DLD1 (cell line): Measurements from ENCODE around the gene LILRB2.
"Not testable (repeated sequence)": the region's sequence is repeated elsewhere in the genome, so short reads cannot be mapped to it uniquely, and the experiment has no call there.

Source experiments
- in situ Hi-C: cut with HindIII; loops from 2 replicates; pipeline ENCODE4 v1.10.0; 2017; ENCODE audit warnings: low sequenced_read_pairs

The LILRB2 gene

DNA sequence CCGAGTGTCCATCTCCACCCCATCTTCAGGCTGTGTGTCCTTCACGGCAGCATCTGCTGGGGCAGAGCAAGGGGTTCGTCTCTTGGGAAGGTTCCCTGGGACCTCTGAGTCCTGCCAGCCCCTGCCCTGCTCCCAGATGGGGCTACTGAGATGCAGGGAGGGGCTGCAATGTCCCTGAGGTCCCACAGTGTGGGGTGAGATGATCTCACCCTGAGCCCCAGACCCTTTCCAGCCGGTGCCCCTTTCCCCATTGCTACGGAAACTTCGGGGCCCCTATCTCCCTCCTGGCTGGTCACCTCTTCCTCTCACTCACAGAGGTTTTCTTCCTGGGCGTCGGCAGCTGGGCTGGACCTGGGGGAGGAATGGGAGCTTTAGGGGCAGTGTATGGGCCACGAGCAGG lies 5.0 kb downstream of the LILRB2 start:
- in situ Hi-C loops = no loop called here

- in situ Hi-C loops = not testable (repeated sequence)
These were observed 6.4 kb downstream of the LILRB2 start for GRCh38 chr19:54274516-54274915.

GRCh38 chr19:54273821-54274220 lies 7.1 kb downstream of the LILRB2 start:
- in situ Hi-C loops = no loop called here

GRCh38 chr19:54272181-54272580 lies 8.7 kb downstream of the LILRB2 start:
- in situ Hi-C loops = not testable (repeated sequence)

DNA sequence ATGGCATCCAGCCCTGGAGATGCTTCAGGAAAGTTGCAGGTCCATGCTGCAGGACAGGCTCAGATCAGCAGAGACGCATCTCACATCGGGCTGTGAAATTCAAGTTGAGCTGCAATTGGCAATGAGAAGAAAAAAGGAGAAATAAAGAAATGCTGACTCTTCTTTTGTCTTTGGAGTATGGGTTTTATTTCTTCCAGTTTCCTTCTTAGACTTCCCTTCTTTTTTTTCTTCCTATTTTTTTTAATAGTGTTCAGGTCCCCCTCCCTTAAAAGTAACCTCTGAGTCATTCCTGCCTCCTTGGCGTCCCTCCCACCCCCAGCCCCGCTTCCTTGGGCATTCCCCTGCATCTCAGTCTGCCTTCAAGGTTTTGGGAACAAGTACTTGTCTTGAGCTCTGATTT lies 9.3 kb downstream of the LILRB2 start:
- in situ Hi-C loops = not testable (repeated sequence)

GRCh38 chr19:54271106-54271505 lies 9.8 kb downstream of the LILRB2 start:
- in situ Hi-C loops = no loop called here

DNA sequence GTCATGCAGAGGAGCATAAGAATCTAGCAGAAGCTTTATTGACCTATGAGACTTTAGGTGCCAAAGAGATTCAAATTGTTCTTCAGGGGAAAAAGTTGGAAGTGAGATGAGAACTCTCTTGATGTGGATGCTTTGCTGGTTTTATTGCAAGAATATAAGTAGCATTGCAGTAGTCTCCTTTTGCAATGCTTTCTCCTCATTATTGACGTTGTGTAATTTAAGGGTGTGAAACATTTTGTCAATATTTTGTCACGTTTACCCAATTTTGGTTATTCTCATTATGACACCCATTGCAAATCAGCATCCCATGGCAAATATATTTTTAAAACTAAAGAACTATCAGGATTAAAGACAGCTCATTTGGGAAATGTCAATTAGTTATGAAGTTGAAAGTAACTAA lies 12.0 kb downstream of the LILRB2 start:
- in situ Hi-C loops = no loop called here

DNA sequence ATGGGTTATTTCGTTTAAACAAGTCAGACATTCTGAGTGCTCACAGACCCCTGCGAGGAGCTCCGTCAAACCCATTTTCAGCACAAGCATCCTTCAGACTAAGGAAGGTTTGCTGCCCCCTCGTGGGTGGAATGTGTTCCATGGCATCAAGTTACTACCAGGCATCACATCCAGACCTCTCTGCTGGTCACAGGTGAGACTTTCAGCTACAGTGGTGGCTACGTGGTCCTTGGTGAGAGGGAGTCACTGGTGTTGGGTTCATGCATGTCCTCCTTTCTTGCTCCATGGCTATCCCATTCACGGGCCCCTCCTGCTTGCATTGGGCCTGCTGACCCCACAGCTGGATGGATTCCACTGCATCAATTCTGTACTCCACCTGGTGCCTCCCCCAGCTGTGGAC lies 14.8 kb downstream of the LILRB2 start:
- in situ Hi-C loops = no loop called here

- in situ Hi-C loops = no loop called here
These were observed 18.4 kb downstream of the LILRB2 start for GRCh38 chr19:54262470-54262869.

DNA sequence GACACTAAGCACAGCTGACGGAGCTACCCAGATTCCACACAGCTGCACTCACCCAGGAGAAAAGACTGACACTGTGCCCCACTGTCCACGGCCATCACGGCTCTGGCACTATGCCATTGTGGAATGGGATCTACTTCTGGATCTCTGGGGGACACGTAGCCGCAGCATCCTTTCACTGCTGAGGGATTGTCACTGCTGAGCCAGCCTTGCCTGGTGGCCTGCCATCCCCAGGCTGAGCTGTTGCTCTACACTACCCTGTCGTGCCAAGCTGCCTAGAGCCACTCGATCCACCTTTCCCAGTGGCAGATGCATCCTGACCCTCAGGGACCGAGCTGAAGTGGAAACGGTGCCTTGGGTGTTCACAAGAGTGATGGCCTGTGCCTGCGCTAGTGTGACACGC lies 18.8 kb downstream of the LILRB2 start:
- in situ Hi-C loops = no loop called here

DNA sequence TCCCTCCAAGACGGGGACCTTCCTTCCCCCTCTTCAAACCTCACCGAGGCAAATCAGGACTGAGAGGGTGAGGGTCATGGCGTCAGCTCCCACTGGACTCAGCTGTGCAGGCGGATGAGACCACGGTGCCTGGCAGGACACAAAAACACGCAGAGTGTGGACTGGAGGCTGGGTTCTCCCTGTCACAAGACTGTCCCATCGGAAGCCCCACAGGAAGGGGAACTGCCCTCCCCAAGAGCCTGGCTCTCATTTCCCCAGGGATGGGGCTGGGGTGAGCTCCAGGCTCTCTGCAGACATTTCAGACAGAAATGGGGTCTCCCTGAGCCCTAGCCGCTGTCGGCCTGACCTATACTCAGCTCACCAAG lies 23.8 kb downstream of the LILRB2 start, which contains the start of gene LILRB5:
TSS of gene LILRB5 (minus strand) at position 158 of the 365 bp plus-strand sequence. CDS start at position 78, 80 bp downstream.
- in situ Hi-C loops = no loop called here

- in situ Hi-C loops = no loop called here
These were observed 24.4 kb downstream of the LILRB2 start for GRCh38 chr19:54256250-54257115.

GRCh38 chr19:54255105-54255775 lies 25.7 kb downstream of the LILRB2 start:
- in situ Hi-C loops = no loop called here

DNA sequence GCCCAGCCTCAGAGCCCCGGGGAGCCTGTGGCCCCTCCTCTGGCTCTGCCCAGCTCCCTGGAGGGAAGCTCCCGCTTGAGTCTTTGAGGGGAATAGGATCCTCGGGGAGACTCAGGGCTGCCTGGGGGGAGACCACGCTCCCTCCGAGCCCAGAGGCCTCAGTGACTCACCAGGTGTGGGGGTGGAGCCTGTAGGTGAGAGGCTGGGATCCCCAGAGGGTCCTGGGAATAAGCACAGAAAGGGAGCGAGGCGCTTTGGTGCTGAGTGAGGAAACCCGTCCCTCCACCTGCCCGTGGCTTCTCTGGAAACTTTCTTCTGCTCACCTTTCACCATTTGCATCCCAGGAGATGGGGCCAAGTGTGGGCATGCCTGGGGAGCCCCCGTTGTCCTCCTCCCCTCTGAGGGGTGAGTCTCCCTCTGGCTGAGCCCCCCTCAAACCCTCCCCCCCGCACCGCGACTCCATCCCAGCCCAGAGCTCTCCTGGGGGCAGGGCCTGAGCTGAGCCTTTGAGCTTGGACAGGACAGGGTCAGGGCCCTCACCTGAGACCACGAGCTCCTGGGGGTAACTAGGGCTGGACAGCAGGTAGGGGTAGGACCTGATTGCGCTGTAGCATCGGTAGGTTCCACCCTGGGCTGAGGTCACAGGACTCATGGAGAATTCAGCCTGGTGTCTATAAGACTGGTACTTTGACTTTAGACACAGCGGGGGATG lies 26.6 kb downstream of the LILRB2 start:
- in situ Hi-C loops = no loop called here

- in situ Hi-C loops = no loop called here
These were observed 27.3 kb downstream of the LILRB2 start for GRCh38 chr19:54253331-54254194.

- in situ Hi-C loops = no loop called here
These were observed 28.1 kb downstream of the LILRB2 start for GRCh38 chr19:54252845-54253244.

GRCh38 chr19:54252243-54252642 lies 28.7 kb downstream of the LILRB2 start:
- in situ Hi-C loops = no loop called here

GRCh38 chr19:54248016-54248601 lies 32.8 kb downstream of the LILRB2 start:
- in situ Hi-C loops = no loop called here

GRCh38 chr19:54247106-54247930 lies 33.6 kb downstream of the LILRB2 start:
- in situ Hi-C loops = no loop called here
